CD4-positive, alpha-beta T cell (primary cell): ENCODE results near the gene SCFD2. TPM values are rescaled to one million over a fixed set of nuclear protein-coding genes. Genes with fewer than 3 reads are reported as not detected.
"Not testable (repeated sequence)": the region's sequence is repeated elsewhere in the genome, so short reads cannot be mapped to it uniquely, and the experiment has no call there.

Source experiments
- ATAC-seq: fragments of 200-7000 bp; cut with Tn5 transposase; one replicate; pipeline ENCODE4 v1.10.0; 2022; ENCODE audit warnings: mild to moderate bottlenecking; ENCODE audit not compliant: poor library complexity
- CTCF ChIA-PET: fragments of 350-600 bp; sonication (Branson Sonifier 250); formaldehyde crosslinking; loops from one replicate; lab custom pipeline; 2021; ENCODE audit warnings: antibody characterized with exemption, inconsistent platforms; lab: Charles Lee
- POLR2A ChIA-PET: fragments of 350-600 bp; sonication (Branson Sonifier 250); formaldehyde crosslinking; loops from one replicate; lab custom pipeline; 2021; ENCODE audit warnings: antibody characterized with exemption, inconsistent platforms; lab: Charles Lee
- DNase-seq, 14 experiments: peaks; one replicate each; pipeline ENCODE4 v3.0.0-alpha.2; 2013 to 2020; ENCODE audit warnings: mixed read lengths in 2 of 14
- H3K27ac ChIP-seq, 2 donors: one replicate each; pipeline versions ENCODE4 v1.5.1 to v1.7.0; 2013; ENCODE audit warnings: low read length in 2 of 2, low read depth in 1 of 2, mild to moderate bottlenecking in 1 of 2
- H3K27me3 ChIP-seq, 2 experiments: 1 replicate in 1 of 2; 2 replicates in 1 of 2; pipeline versions ENCODE4 v1.6.1 to v1.7.0; 2013; ENCODE audit warnings: low read length in 2 of 2, control low read depth in 1 of 2, mild to moderate bottlenecking in 1 of 2, moderate library complexity in 1 of 2; ENCODE audit not compliant: insufficient read depth in 2 of 2, control insufficient read depth in 1 of 2
- H3K36me3 ChIP-seq: one replicate; pipeline ENCODE4 v1.6.1; 2013; ENCODE audit warnings: low read length, control low read depth; ENCODE audit not compliant: insufficient read depth
- H3K4me1 ChIP-seq: one replicate; pipeline ENCODE4 v1.6.1; 2013; ENCODE audit warnings: low read length, control low read depth; ENCODE audit not compliant: insufficient read depth
- H3K4me3 ChIP-seq: one replicate; pipeline ENCODE4 v1.5.1; 2013; ENCODE audit warnings: mild to moderate bottlenecking, low read length, moderate library complexity
- H3K9me3 ChIP-seq, 2 experiments: 1 replicate in 1 of 2; 2 replicates in 1 of 2; pipeline versions ENCODE4 v1.6.1 to v1.7.0; 2013; ENCODE audit warnings: low read length in 2 of 2, mild to moderate bottlenecking in 2 of 2, control low read depth in 1 of 2, moderate library complexity in 1 of 2; ENCODE audit not compliant: control insufficient read depth in 1 of 2, insufficient read depth in 1 of 2
- H3K27ac Mint-ChIP-seq: one replicate; pipeline ENCODE4 v1.8.0; 2020; ENCODE audit warnings: mixed read lengths
- H3K27me3 Mint-ChIP-seq: one replicate; pipeline ENCODE4 v1.8.0; 2021; ENCODE audit warnings: mixed read lengths
- H3K36me3 Mint-ChIP-seq: one replicate; pipeline ENCODE4 v1.8.0; 2021; ENCODE audit warnings: low read depth, mixed read lengths
- H3K4me1 Mint-ChIP-seq: one replicate; pipeline ENCODE4 v1.8.0; 2021; ENCODE audit warnings: low read depth, mixed read lengths
- H3K4me3 Mint-ChIP-seq: one replicate; pipeline ENCODE4 v1.8.0; 2020; ENCODE audit warnings: mild to moderate bottlenecking, mixed read lengths
- H3K9me3 Mint-ChIP-seq: one replicate; pipeline ENCODE4 v1.8.0; 2020; ENCODE audit warnings: mixed read lengths
- CTCF ChIP-seq: fragments of 200-600 bp; IDR thresholded peaks from one replicate; pipeline ENCODE4 v1.8.0; 2022; ENCODE audit warnings: antibody characterized with exemption, mild to moderate bottlenecking
- intact Hi-C, 2 experiments: fragments of 100-400 bp; cut with DNase I in 1 of 2; cut with micrococcal nuclease in 1 of 2; formaldehyde crosslinking; loops; one replicate each; pipeline versions ENCODE4 v1.15.1 to v1.9.0; 2023 to 2025; cut with DNase I, micrococcal nuclease
- total RNA-seq, 174 experiments: library from RNA in 2 of 174; stranded (reverse) in 2 of 174; gene quantifications; one replicate each; pipeline ENCODE4 v1.2.3 and lab custom pipeline; 2021 to 2026

Gene SCFD2
- total RNA-seq, 2 experiments from 2014 or later: 15.4 to 17.6 TPM

- H3K36me3 Mint-ChIP-seq: peaks cover 64% of the 10 kb centered on the region
- no peak for TF ChIP-seq CTCF
- H3K4me1 ChIP-seq: no peaks in the 10 kb centered on the region
- H3K27me3 ChIP-seq: no peaks in the 10 kb centered on the region
- H3K4me3 Mint-ChIP-seq: no peak overlapping the region
- ChIA-PET POLR2A (interaction anchor here (0.9 kb wide), 1 partner anchor 12 kb away, joined by 4 read pairs; no protein-coding TSS in a partner anchor), CTCF (no interaction called here)
- H3K27ac ChIP-seq: no peak overlapping the region
- DNase-seq (no peak), ATAC-seq (no peak)
- no peak overlapping the region for H3K4me3 ChIP-seq
- H3K27ac Mint-ChIP-seq: no peak overlapping the region
- intact Hi-C loops: no loop called here
- H3K9me3 ChIP-seq: no peaks in the 10 kb centered on the region
- H3K9me3 Mint-ChIP-seq: peaks cover 4% of the 10 kb centered on the region
- H3K27me3 Mint-ChIP-seq: no peaks in the 10 kb centered on the region
- H3K4me1 Mint-ChIP-seq: no peaks in the 10 kb centered on the region
- peaks cover 5% of the 10 kb centered on the region for H3K36me3 ChIP-seq
Measured at GRCh38 chr4:53183754-53184153, 182.1 kb downstream of the SCFD2 start.

- Mint-ChIP-seq H3K4me1 (peaks cover 23% of the 10 kb centered on the region), H3K36me3 (peaks cover 79% of the 10 kb centered on the region)
- H3K27ac ChIP-seq, H3K27me3 ChIP-seq, intact Hi-C loops, H3K4me1 ChIP-seq, ATAC-seq, H3K4me3 ChIP-seq, H3K36me3 ChIP-seq, DNase-seq, H3K27ac Mint-ChIP-seq, POLR2A ChIA-PET, H3K9me3 Mint-ChIP-seq, H3K27me3 Mint-ChIP-seq, H3K4me3 Mint-ChIP-seq, CTCF ChIA-PET: not testable (repeated sequence)
- peaks cover 10 to 11% of the 10 kb centered on the region in 2 experiments for H3K9me3 ChIP-seq
Measured at GRCh38 chr4:53177751-53178150, 188.1 kb downstream of the SCFD2 start.

- no peak for ATAC-seq
- peaks cover 23% of the 10 kb centered on the region for H3K4me1 Mint-ChIP-seq
- H3K36me3 ChIP-seq: peaks cover 3% of the 10 kb centered on the region
- peaks cover 82% of the 10 kb centered on the region for H3K36me3 Mint-ChIP-seq
- H3K27ac Mint-ChIP-seq: no peak overlapping the region
- H3K9me3 Mint-ChIP-seq: peaks cover 12% of the 10 kb centered on the region
- DNase-seq: no peak
- H3K9me3 ChIP-seq: peaks cover 10 to 11% of the 10 kb centered on the region in 2 experiments
- ChIA-PET CTCF (no interaction called here), POLR2A (no interaction called here)
- no peaks in the 10 kb centered on the region for H3K27me3 ChIP-seq
- intact Hi-C loops: no loop called here
- no peaks in the 10 kb centered on the region for H3K4me1 ChIP-seq
- no peak for TF ChIP-seq CTCF
- H3K4me3 Mint-ChIP-seq: no peak overlapping the region
- no peak overlapping the region for H3K27ac ChIP-seq
- H3K4me3 ChIP-seq: no peak overlapping the region
- H3K27me3 Mint-ChIP-seq: no peaks in the 10 kb centered on the region
Measured at GRCh38 chr4:53175640-53176039, 190.2 kb downstream of the SCFD2 start.

- TF ChIP-seq CTCF: no peak
- CTCF ChIA-PET: no interaction called here
- no peaks in the 10 kb centered on the region for H3K4me1 ChIP-seq
- H3K4me3 Mint-ChIP-seq: no peak overlapping the region
- H3K36me3 Mint-ChIP-seq: peaks cover 81% of the 10 kb centered on the region
- H3K9me3 ChIP-seq: peaks cover 10 to 11% of the 10 kb centered on the region in 2 experiments
- no peak overlapping the region for H3K27ac ChIP-seq
- H3K4me1 Mint-ChIP-seq: peaks cover 23% of the 10 kb centered on the region
- POLR2A ChIA-PET: no interaction called here
- ATAC-seq (no peak), DNase-seq (no peak)
- no peak overlapping the region for H3K27ac Mint-ChIP-seq
- H3K27me3 Mint-ChIP-seq: no peaks in the 10 kb centered on the region
- peaks cover 12% of the 10 kb centered on the region for H3K9me3 Mint-ChIP-seq
- peaks cover 3% of the 10 kb centered on the region for H3K36me3 ChIP-seq
- H3K4me3 ChIP-seq: no peak overlapping the region
- intact Hi-C loops: no loop called here
- H3K27me3 ChIP-seq: no peaks in the 10 kb centered on the region
Measured at GRCh38 chr4:53174823-53175222, 191.0 kb downstream of the SCFD2 start.
